Measurements from ENCODE around the gene HSBP1L1.
A peak's percentile ranks its signal among the peaks of the same experiment; 100 is the strongest.
"Not testable (repeated sequence)": the region's sequence is repeated elsewhere in the genome, so short reads cannot be mapped to it uniquely, and the experiment has no call there.

The HSBP1L1 gene

DNA sequence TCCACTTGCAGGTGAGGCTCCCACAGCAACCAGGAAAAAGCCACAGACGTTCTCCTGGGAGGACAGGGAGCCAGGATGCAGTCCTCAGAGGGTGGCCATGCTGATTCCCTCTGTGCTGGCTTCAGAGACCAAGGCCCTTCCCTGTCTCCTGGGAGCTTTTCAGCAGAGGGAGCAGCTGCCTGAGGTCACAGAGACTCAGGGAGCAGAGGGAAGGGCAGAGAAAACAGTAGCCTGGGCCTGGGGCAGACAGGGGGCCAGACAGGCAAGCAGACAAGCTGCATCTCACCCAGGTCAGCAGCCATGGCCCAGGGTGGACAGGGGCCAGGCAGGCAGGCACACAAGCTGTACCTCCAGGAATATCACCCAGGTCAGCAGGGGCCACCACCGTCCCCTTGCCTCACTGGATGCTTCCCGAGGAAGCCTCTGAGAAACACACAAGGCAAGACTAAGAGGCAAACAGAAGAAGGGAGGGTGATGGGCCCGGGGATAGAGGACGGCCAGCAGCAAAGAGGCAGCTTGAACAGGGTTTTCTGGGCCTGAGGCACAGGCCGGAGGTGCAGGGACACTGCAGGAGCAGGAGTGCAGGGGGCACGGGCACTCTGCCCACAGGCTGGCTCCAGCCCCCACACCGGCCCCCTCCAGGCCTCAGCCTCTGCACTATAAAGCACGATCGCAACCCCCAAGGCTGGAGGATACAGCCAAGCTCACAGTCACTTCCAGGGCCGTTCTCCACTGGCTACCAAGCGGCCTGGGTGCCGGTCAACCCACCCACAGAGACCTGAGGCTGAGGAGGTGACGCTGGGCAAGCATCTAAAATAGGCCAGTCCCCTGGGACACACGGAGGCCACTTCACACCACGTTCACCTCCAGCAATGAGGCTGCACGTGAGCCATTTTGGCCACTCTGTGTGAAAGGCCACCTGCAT, 19.1 kb upstream of the HSBP1L1 start:
- DNase-seq (ENCODE audit: low read depth): no peak

DNA sequence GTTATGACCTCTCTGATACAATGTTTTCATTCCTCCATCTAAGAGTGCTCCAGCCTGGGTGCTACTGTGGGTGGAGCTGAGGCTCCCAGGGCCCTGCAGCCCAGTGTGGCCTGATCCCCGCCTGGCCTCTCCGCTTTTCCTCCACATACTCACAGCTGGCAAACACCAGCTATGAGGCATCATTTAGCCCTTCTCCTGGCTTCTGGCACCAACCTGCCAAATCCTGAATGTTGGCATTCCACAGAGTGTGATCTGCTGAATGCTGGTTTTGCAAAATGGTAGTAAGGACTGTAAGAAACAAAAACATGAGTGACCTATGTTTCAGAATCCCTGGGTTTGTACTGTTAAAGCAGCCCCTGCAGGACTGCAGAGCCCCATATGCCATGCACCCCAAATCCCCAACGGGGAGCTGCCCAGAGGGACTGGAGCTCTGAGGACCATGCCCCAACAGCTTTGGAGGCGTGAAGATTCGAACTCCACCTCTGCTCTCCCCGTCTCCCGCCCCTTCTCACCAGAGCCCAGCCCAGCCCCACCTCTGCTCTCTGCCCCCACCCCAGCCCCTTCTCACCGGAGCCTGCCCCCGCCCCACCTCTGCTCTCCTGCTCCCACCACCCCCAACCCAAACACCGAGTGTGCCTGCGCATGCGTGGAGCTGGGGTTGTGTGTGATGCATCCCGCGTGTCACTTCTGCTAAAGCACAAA, 17.2 kb upstream of the HSBP1L1 start:
- no peak for DNase-seq (ENCODE audit: low read depth)

DNA sequence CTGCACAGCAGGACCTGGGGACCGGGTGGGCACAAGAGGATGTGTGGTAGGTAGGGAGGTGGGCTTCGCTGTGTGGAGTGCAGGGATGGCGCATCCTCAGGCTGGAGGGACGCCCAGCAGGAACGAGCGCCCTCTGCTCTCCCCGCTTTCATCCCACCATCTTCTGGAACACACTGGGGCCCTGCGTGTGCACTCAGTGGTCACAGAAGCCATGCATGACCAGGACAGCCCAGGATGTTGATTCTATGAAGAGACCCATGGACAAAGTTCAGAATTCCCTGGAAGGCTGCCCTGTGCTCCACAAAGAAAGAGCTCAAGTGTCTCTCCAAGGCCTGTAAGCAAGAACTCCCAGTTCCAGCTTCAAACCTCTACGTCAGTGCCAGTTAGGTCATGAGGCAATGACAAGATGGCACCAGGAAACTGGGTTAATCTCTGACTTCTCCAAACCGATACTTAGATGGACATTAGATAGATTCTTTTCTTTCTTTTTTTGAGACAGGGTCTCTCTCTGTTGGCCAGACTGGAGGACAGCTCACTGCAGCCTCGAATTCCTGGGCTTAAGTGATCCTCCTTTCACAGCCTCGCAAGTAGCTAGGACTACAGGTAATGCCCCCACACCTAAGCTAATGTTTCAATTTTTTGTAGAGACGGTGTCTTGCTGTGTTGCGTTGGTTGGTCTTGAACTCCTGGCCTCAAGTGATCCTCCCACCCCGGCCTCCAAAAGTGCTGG, 16.4 kb upstream of the HSBP1L1 start:
- no peak for DNase-seq (ENCODE audit: low read depth)

DNA sequence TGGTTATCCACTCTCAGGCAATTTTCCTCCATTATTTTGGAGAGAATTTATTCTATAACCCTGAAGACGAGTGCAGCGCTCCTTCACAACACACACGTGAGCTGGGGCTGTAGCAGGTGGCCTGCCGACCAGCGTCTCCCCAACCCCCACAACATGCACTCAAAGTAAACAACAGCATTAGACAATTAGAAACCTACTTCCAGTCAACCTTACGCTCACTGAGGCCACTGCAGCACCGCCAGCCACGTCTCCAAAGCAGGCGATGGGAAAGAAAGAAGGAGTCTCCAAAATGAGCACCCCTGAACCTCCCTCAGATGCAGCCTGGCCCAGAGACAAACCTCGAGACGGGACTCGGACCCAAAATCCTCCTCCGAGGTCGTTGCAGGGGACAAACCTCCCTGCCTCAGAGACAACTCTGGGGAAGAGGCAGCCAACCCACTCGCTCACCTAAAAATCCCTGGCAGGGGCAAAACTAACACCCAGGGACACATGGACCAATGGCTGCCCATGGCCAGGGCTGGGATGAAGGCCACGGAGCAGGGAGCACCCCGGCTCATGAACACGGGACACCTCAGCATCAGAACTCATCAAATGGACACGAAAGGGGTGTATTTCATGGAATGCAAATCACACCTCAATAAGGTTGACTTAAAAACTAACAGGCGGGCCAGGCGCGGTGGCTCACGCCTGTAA, 15.6 kb upstream of the HSBP1L1 start:
- DNase-seq (ENCODE audit: low read depth): no peak

DNA sequence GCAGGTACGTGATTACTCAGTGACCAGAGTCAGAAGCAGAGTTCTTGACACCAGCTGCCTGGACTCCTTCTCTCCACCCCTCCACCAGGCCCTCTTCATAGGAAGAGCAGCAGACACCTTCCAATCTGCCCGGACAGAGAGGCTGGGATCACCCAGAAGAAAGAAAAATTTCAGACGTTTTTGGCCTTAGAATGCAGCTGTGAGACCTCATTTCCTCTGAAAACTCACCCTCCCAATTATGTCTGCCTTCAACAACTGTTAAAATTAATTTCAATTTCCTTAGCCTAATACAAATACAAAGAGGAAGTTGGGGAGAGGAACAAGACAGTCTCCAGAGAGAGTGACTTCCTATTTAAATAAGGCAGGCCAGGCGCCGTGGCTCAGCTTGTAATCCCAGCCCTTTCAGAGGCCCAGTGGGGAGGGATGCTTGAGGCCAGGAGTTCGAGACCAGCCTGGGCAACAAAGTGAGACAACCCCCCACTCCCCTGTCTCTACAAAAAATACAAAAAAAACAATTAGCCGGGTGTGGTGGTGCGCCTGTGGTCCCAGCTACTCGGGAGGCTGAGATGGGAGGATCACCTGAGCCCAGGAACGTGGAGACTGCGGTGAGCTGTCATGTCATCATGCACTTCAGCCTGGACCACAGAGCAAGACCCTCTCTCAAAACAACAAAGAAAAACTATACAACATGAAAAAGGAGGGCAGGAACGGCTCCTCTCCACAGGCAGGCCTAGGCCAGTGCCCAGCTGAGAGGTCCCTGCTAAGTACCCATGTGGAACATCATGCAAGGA, 14.6 kb upstream of the HSBP1L1 start:
- no peak for DNase-seq (ENCODE audit: low read depth)

DNA sequence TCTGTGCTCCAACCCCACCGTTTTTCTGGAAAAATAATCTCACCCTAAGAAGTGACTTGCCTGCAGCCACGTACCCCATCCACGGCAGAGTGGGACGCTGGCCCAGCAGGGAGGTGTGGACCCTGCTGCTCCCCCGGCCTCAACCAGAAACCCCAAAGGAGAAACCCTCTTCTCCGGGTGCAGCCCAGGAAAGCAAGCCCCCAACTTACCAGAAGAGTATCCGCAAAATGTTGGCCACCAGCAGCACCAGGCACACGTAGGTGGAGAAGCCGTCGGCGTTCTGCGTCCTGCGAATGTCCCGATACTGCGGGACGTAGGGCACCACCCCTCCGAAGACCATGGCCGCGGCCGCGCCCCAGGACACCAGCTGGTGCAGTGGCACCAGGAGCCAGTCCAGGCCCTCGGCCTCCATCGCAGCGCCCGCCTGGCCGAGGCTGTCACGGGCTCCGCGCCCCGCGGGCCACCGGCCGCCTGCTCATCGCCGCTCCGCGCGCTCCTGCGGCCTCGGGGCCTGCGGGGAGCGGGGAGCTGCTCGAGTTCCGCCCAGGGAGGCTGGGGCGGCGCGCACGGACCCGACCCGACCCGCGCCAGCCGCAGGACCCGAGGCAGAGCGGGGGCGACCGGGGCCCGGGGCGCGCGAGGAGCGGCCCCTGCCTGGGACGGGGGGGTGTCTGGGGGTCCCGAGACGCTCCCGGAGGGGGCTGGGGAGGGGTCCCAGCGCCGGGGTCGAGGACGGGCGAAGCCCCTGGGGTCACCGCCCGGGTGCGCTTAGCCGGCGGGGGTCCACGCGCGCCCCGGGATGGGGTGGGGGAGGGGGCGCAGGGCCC, 13.7 kb upstream of the HSBP1L1 start:
- no peak for DNase-seq (ENCODE audit: low read depth)

DNA sequence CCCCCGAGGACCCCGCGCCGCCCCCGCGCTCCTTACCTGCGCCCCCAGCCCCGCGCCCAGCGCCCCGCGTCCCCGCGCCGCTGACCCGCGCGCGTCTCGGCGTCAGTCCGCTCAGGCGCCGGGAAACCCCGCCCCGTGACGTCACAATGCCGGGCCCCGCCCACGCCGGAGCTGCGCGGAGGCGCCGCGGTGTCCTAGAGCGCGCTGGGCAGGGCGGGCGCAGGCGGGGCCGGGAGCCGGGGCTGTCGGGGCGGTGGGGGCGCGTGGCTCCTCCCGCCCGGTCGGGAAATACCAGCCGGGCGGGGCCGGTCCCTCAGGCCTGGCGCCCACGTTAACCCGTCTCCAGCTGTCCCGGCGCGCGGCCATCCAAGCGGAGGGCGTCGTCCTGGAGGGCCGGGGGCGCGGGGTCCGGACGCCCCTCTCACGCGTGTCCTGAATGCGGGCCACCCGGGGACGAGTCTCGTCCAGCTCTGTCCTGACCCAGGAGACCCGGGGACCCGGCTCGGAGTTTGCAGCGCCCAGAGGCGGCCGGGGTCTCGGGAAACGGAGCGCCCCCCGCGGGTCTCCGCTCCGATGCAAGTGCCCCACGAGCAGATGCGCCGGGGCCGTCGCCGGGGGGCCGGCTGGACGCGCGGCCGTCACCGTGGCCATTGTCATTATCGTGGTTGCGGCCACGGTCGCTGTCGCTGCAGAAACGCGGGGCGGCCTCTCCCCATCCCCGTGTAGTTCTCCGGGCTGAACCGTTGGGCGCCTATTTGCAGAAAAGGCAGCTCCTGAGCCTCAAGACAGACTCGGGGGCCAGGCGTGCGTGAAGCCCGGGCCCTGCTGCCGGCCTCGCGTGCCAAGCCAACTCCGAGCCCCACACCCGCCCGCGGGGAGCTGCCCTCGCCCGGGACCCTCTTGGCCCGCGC, 12.6 kb upstream of the HSBP1L1 start, which contains the start of gene SLC66A2:
SLC66A2 (minus strand) TSS at position 109 of the 911 bp plus-strand sequence. CDS start 727 bp downstream, outside the sequence.
- peak; percentile 97 for DNase-seq (ENCODE audit: low read depth)

DNA sequence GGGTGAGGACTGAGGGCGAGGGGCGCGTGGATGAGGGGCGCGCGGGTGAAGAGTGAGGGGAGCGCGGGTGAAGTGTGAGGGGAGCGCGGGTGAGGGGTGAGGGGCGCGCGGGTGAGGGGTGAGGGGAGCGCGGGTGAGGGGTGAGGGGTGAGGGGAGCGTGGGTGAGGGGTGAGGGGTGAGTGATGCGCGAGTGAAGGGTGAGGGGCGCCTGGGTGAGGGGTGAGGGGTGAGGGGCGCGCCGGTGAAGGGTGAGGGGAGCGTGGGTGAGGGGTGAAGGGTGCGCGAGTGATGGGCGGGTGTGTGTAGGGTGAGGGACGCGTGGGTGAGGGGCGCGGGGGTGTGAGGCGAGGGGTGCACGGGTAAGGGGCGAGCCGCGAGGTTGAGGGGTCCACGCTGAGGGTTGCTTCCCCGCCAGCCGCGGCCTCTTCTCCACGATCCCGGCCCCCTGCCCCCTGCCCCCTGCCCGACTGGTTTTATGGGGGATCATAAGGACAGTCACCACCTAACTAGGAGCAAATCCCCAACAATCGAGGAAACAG, 11.9 kb upstream of the HSBP1L1 start:
- no peak for DNase-seq (ENCODE audit: low read depth)

DNA sequence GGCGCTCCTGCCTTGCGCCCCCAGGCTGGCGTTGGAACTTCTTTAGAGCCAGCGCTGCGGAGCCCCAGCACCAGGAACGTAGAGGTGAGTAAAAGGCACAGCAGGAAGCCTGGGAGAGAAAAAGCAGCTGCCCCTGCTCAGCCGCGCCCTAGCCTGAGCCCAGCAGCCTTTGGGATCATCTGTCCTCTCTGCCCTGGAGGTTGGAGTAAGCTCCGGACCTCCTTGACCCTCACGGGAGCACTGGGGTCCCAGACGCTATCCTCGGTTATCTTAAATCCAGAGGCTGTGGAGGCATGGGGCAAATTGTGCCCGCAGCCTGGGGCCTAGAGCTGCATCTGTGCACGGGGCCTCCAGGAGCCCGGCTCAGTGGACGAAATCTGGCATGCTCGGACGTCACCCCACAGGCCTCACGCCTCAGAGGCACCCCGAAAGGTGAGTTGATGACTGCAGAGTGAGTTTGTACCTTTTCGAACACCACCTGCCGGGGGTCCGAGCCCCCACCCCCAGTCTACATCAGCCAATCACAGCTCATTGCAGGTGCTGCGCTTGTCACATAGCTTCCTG, 11.4 kb upstream of the HSBP1L1 start:
- DNase-seq (ENCODE audit: low read depth): no peak

DNA sequence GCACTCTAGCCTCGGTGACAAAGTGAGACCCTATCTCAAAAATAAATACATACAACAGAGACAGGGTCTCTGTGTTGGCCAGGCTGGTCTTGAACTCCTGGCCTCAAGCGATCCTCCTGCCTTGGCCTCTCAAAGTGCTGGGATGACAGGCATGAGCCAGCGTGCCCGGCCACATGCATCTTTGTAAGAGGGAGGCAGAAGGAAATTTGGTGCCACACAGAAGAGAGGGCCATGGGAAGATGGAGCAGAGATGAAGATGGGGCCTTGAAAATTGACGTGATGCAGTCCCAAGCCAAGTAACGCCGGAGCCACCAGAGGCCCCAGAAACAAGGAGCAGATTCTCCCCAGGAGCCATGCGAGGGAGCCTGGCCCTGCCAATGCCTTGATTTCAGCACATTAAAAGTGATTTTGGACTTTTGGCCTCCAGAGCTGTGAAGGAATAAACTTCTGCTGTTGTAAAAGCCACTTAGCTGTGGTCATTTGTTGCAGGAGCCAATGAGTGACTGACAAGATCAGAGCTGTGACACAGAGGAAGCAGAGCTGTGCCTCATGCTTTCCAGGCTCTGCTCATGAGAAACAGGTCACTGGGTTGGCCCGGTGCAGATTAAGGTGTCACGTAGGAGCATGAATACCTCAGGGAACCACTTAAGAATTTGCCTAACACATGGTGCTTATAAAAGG, 10.3 kb upstream of the HSBP1L1 start:
- DNase-seq (ENCODE audit: low read depth): no peak

DNA sequence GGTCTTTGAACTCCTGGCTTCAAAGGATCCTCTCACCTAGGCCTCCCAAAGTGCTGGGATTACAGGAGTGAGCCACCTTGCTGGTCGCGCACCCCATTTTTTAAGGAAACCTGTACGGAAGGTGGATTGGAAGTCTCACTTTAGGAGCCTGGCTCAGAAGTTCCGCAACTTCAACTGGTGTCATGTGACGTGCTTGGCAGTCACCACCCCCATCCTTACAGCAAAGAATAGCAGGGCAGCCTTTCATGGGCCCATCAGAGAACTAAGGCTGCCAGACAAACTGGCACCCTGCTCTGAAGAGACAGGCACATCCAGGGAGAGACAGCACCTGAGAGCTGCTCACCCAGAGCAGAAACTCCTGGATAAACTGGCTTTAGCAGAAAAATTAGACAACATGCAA, 9.7 kb upstream of the HSBP1L1 start:
- no peak for DNase-seq (ENCODE audit: low read depth)

DNA sequence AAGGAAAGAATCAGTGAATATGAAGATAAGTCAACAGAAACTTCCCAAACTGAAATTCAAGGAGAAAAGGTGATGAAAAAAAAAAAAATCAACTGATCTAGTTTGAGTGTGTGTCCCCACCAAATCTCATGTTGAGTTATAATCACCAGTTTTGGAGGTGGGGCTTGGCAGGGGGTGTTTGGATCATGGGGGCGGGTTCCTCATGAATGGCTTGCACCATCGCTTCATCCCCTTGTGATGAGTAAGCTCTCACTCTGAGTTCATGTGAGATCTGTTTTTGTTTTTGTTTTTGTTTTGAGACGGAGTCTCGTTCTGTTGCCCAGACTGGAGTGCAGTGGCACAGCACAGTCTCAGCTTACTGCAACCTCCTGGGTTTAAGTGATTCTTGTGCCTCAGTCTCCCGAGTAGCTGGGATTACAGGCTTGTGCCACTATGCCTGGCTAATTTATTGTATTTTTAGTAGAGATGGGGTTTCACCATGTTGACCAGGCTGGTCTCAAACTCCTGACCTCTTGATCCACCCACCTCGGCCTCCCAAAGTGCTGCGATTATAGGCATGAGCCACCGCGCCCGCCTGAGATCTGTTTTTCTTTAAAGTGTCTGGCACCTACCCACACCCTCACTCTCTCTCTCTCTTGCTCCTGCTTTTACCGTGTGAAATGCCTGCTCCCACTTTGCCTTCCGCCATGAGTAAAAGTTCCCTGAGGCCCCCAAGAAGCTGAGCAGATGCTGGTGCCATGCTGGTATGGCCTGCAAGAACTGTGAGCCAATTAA, 9.0 kb upstream of the HSBP1L1 start:
- no peak for DNase-seq (ENCODE audit: low read depth)

DNA sequence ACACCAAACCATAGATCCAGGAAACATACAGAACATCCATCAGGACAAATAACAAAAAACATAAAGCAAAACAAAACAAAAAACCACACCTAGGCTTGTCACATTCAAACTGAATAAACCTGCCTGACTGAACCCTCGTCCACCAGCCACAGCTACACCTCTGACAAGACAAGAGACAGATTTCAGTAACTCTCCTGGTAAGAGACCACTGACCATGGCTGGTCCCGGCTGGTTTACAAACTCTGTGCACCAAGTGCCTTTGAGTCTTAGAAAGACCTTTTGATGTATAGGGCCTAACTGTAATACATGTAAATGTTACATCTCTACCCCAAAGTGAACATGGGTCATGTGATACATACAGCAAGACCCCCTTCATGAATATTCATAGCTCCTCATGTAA, 8.2 kb upstream of the HSBP1L1 start:
- DNase-seq (ENCODE audit: low read depth): no peak

DNA sequence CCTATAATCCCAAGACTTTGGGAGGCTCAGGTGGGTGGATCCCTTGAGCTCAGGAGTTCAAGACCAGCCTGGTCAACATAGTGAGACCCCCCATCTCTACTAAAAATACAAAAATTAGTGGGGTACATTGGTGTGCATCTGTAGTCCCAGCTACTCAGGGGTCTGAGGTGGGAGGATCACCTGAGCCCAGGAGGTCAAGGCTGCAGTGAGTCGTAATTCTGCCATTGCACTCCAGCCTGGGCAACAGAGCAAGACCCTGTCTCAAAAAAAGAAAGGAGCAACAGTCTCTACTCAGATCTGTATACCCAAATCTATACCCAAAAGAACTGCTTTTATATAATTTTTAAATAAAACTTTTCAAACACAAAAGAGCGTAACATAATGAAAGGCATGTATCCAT, 5.5 kb upstream of the HSBP1L1 start:
- DNase-seq (ENCODE audit: low read depth): no peak

DNA sequence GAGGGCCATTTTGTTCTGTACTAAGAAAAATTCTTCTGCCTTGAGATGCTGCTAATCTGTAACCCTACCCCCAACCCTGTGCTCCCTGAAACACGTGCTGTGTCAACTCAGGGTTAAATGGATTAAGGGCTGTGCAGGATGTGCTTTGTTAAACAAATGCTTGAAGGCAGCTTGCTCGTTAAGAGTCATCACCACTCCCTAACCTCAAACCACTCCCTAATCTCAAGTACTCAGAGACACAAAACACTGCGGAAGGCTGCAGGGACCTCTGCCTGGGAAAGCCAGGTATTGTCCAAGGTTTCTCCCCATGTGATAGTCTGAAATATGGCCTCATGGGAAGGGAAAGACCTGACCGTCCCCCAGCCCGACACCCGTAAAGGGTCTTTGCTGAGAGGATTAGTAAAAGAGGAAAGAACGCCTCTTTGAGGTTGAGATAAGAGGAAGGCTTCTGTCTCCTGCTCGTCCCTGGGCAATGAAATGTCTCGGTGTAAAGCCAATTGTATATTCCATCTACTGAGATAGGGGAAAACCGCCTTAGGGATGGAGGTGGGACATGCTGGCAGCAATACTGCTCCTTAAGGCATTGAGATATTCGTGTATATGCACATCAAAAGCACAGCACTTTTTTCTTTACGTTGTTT, 4.2 kb upstream of the HSBP1L1 start:
- not testable (repeated sequence) for DNase-seq (ENCODE audit: low read depth)

DNA sequence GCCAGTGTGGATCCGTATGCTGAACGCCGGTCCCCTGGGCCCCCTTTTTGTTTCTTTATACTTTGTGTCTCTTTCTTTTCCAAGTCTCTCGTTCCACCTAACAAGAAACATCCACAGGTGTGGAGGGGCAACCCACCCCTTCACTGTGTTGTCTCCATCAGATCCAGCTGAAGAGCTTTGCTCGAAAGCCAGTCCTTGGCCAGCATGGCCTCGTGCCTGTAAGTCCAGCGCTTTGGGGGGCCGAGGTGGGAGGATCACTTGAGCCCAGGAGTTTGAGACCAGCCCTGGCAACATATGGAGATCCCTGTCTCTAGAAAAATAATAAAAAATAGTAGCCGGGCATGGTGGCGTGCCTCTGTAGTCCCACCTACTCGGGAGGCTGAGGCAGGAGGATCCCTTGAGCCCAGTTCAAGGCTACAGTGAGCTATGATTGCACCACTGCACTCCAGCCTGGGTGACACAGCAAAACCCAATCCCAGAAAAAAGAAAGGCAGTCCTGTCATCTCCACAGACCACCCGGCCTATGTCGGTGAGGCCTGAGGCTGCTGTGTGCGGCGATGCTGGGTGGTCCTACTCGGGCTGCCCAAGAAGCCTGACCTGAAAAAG, 3.4 kb upstream of the HSBP1L1 start:
- no peak for DNase-seq (ENCODE audit: low read depth)
